WTC11 (cell line): Measurements from ENCODE around the gene RPRD1B.

ENCODE experiments used
- JUN ChIP-seq: sonication (generic); formaldehyde crosslinking; IDR thresholded peaks from 2 replicates; pipeline ENCODE4 v1.8.0; 2023; ENCODE audit warnings: mild to moderate bottlenecking, missing genetic modification reagents
- TCF7 ChIP-seq: sonication (generic); formaldehyde crosslinking; IDR thresholded peaks from 2 replicates; pipeline ENCODE4 v1.8.0; 2022; ENCODE audit warnings: mild to moderate bottlenecking, low read depth, missing genetic modification reagents, moderate library complexity
- ZNF121 ChIP-seq: sonication (generic); formaldehyde crosslinking; IDR thresholded peaks from 2 replicates; pipeline ENCODE4 v1.8.0; 2023; ENCODE audit warnings: missing genetic modification reagents
- TF ChIP-seq, protein P1 (sequence below): sonication (generic); formaldehyde crosslinking; IDR thresholded peaks from 2 replicates; pipeline ENCODE4 v1.8.1; 2022; ENCODE audit warnings: mild to moderate bottlenecking, missing genetic modification reagents, moderate library complexity, borderline replicate concordance
- TF ChIP-seq, protein P2 (sequence below): sonication (generic); formaldehyde crosslinking; IDR thresholded peaks from 2 replicates; pipeline ENCODE4 v1.8.1; 2022; ENCODE audit warnings: low read depth, mild to moderate bottlenecking, moderate library complexity, missing genetic modification reagents, borderline replicate concordance

DNA sequence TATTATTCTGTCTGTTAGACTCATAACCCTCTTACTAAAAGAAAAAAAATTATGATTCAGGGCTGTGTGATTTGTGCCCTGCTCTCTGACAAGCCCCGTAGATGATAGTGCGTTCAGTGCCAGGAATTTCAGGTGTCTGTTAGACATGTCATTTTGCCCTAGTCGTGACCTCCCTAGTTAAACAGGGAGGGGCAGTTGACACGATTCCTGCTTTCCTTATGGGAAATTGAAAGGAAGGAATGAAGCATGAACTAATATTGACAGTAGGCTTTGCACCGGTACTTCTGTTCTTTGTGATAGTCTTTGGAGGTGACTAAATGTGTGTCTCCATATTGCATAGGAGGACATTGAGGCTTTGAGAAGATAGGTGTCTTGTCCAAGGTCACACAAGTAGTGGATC is 26.3 kb downstream of the RPRD1B start:
- TF ChIP-seq JUN (CRISPR knock-in tag): no peak
- TF ChIP-seq, protein P1, sequence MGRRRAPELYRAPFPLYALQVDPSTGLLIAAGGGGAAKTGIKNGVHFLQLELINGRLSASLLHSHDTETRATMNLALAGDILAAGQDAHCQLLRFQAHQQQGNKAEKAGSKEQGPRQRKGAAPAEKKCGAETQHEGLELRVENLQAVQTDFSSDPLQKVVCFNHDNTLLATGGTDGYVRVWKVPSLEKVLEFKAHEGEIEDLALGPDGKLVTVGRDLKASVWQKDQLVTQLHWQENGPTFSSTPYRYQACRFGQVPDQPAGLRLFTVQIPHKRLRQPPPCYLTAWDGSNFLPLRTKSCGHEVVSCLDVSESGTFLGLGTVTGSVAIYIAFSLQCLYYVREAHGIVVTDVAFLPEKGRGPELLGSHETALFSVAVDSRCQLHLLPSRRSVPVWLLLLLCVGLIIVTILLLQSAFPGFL (CRISPR knock-in tag): no peak
- TF ChIP-seq ZNF121 (CRISPR knock-in tag): no peak
- no peak for TF ChIP-seq TCF7 (CRISPR knock-in tag)
- TF ChIP-seq, protein P2, sequence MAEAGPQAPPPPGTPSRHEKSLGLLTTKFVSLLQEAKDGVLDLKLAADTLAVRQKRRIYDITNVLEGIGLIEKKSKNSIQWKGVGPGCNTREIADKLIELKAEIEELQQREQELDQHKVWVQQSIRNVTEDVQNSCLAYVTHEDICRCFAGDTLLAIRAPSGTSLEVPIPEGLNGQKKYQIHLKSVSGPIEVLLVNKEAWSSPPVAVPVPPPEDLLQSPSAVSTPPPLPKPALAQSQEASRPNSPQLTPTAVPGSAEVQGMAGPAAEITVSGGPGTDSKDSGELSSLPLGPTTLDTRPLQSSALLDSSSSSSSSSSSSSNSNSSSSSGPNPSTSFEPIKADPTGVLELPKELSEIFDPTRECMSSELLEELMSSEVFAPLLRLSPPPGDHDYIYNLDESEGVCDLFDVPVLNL (CRISPR knock-in tag): no peak
